Endothelial cell of umbilical vein (primary cell): ENCODE results near the gene ZNF423. TPM values are rescaled to one million over a fixed set of nuclear protein-coding genes. Genes with fewer than 3 reads are reported as not detected.

Experiments
- BruUV-seq: library from RNA; stranded (reverse); fragments of 400-500 nt; replicated peaks from 2 replicates; lab custom pipeline; 2021; lab: Mats Ljungman, UMichigan
- CTCF ChIA-PET: fragments of 300-600, 350-600 bp; sonication (Branson Sonifier 250); formaldehyde crosslinking; loops from one replicate; lab custom pipeline; 2021; ENCODE audit warnings: antibody characterized with exemption, inconsistent platforms; lab: Charles Lee
- POLR2A ChIA-PET: fragments of 300-600, 350-600 bp; sonication (Branson Sonifier 250); formaldehyde crosslinking; loops from one replicate; lab custom pipeline; 2021; ENCODE audit warnings: antibody characterized with exemption, inconsistent platforms; lab: Charles Lee
- DNase-seq: peaks from one replicate; pipeline ENCODE4 v3.0.0-alpha.2; 2011; ENCODE audit warnings: low read depth, low spot score
- FAIRE-seq: peaks from 2 replicates; lab custom pipeline; 2011; peaks lifted over from hg19 to GRCh38; lab: Jason Lieb, UNC
- H2AFZ ChIP-seq: 2 replicates; pipeline ENCODE4 v1.6.0; 2012; ENCODE audit warnings: low read depth, low read length, control low read depth, inconsistent platforms
- H3K27ac ChIP-seq: 2 replicates; pipeline ENCODE4 v1.5.1; 2011; ENCODE audit warnings: low read depth, mild to moderate bottlenecking, control low read depth, low read length, moderate library complexity; ENCODE audit not compliant: insufficient read depth
- H3K27me3 ChIP-seq, 2 experiments: 2 replicates each; pipeline versions ENCODE4 v1.6.0 to v1.6.1; 2011; ENCODE audit warnings: low read length in 2 of 2, mixed read lengths in 1 of 2; ENCODE audit not compliant: control insufficient read depth in 2 of 2, insufficient read depth in 2 of 2
- H3K36me3 ChIP-seq, 2 experiments: 2 replicates in 1 of 2; 3 replicates in 1 of 2; pipeline ENCODE4 v1.5.1; 2011; ENCODE audit warnings: low read length in 2 of 2, mild to moderate bottlenecking in 1 of 2, moderate library complexity in 1 of 2; ENCODE audit not compliant: control insufficient read depth in 2 of 2, insufficient read depth in 2 of 2; ENCODE audit errors: extremely low read depth in 1 of 2
- H3K4me1 ChIP-seq: 3 replicates; pipeline ENCODE4 v1.5.1; 2011; ENCODE audit warnings: mild to moderate bottlenecking, low read length; ENCODE audit not compliant: control insufficient read depth, insufficient read depth; ENCODE audit errors: extremely low read depth
- H3K4me2 ChIP-seq: 2 replicates; pipeline ENCODE4 v1.6.1; 2011; ENCODE audit warnings: low read length, control low read depth, mixed read lengths; ENCODE audit not compliant: insufficient read depth
- H3K4me3 ChIP-seq, 3 experiments: fragments of 200-600 bp in 1 of 3; sonication (generic), shearing (Covaris generic) in 1 of 3; replicated peaks in 1 of 3; 2 replicates each; pipeline ENCODE4 v1.5.1; 2011 to 2016; ENCODE audit warnings: control low read depth in 3 of 3, low read length in 3 of 3, mild to moderate bottlenecking in 2 of 3, inconsistent platforms in 1 of 3, low read depth in 1 of 3, moderate library complexity in 1 of 3; ENCODE audit not compliant: insufficient read depth in 1 of 3
- H3K79me2 ChIP-seq: 2 replicates; pipeline ENCODE4 v1.6.0; 2012; ENCODE audit warnings: low read length, inconsistent platforms; ENCODE audit not compliant: control insufficient read depth, insufficient read depth
- H3K9ac ChIP-seq: replicated peaks from 2 replicates; pipeline ENCODE3; 2011; ENCODE audit warnings: low read length, control low read depth; ENCODE audit not compliant: insufficient read depth; ENCODE audit errors: extremely low read depth
- H3K9me1 ChIP-seq: replicated peaks from 3 replicates; pipeline ENCODE4 v1.6.0; 2011; ENCODE audit warnings: mild to moderate bottlenecking, low read length; ENCODE audit not compliant: control insufficient read depth, insufficient read depth; ENCODE audit errors: extremely low read depth
- H3K9me3 ChIP-seq: replicated peaks from 2 replicates; pipeline ENCODE4 v1.5.1; 2012; ENCODE audit warnings: low read length, inconsistent platforms; ENCODE audit not compliant: control insufficient read depth, insufficient read depth
- H4K20me1 ChIP-seq: replicated peaks from 2 replicates; pipeline ENCODE3; 2011; ENCODE audit warnings: mild to moderate bottlenecking, low read length; ENCODE audit not compliant: control insufficient read depth, insufficient read depth; ENCODE audit errors: extremely low read depth
- CTCF ChIP-seq, 2 donors: IDR thresholded peaks; 1 replicate in 1 of 2; 2 replicates in 1 of 2; pipeline ENCODE4 v1.5.1; 2011; ENCODE audit warnings: low read length in 2 of 2, mild to moderate bottlenecking in 2 of 2, moderate library complexity in 2 of 2, control low read depth in 1 of 2, inconsistent platforms in 1 of 2, low read depth in 1 of 2; ENCODE audit not compliant: insufficient read depth in 1 of 2; ENCODE audit errors: extremely low read depth in 1 of 2
- EZH2 ChIP-seq: IDR thresholded peaks from 2 replicates; pipeline ENCODE4 v1.6.1; 2012; ENCODE audit warnings: borderline replicate concordance, low read depth, mild to moderate bottlenecking, moderate library complexity, low read length, inconsistent platforms; ENCODE audit not compliant: severe bottlenecking
- FOS ChIP-seq: IDR thresholded peaks from 2 replicates; pipeline ENCODE4 v1.6.1; 2011; ENCODE audit warnings: mild to moderate bottlenecking, low read length, moderate library complexity, borderline replicate concordance; ENCODE audit not compliant: insufficient read depth
- GATA2 ChIP-seq: IDR thresholded peaks from 2 replicates; pipeline ENCODE4 v1.7.0; 2011; ENCODE audit warnings: low read depth, mild to moderate bottlenecking, moderate library complexity, mixed read lengths, low read length; ENCODE audit not compliant: insufficient read length, insufficient read depth
- JUN ChIP-seq: IDR thresholded peaks from 2 replicates; pipeline ENCODE4 v1.6.1; 2011; ENCODE audit warnings: borderline replicate concordance, low read depth; ENCODE audit not compliant: insufficient read length, insufficient read depth
- MAX ChIP-seq: IDR thresholded peaks from 2 replicates; pipeline ENCODE4 v1.6.1; 2011; ENCODE audit not compliant: insufficient read depth, insufficient read length
- MYC ChIP-seq: IDR thresholded peaks from one replicate; pipeline ENCODE4 v1.6.1; 2011; ENCODE audit warnings: mild to moderate bottlenecking, low read depth, low read length
- POLR2A ChIP-seq: IDR thresholded peaks from 2 replicates; pipeline ENCODE4 v1.6.1; 2012; ENCODE audit warnings: low read depth, mild to moderate bottlenecking, control low read depth, low read length
- POLR2AphosphoS5 ChIP-seq: IDR thresholded peaks from 2 replicates; pipeline ENCODE4 v1.6.1; 2012; ENCODE audit warnings: low read depth, mild to moderate bottlenecking, control low read depth, low read length, moderate library complexity; ENCODE audit not compliant: insufficient read depth
- dilution Hi-C: fragments of 300-500 bp; cut with MboI; formaldehyde crosslinking; loops from one replicate; pipeline ENCODE4 v1.15.0; 2019; ENCODE audit warnings: low sequenced_read_pairs; ENCODE audit not compliant: extremely low pct_ligation_motif_present
- intact Hi-C: fragments of 100-400 bp; cut with micrococcal nuclease; formaldehyde crosslinking; loops from one replicate; pipeline ENCODE4 v1.10.0; 2022
- polyA plus RNA-seq, 4 experiments: library from polyadenylated mRNA; depleted of rRNA in 3 of 4; stranded (reverse) in 3 of 4; unstranded in 1 of 4; fragments of >200 nt; gene quantifications; 2 replicates each; pipeline versions ENCODE4 v1.2.1 to v1.2.3, GENCODE V29; 2011 to 2012; ENCODE audit warnings: missing spikeins in 1 of 4
- total RNA-seq: library from RNA; stranded (reverse); gene quantifications from 2 replicates; pipeline ENCODE4 v1.2.3, GENCODE V29; 2021

ZNF423 gene
- total and polyA plus RNA-seq, 2 donors (not counting 3 experiments of a cell fraction or from before 2014, with no cell fraction given): 2.2 to 8.1 TPM

GRCh38 chr16:49652456-49653172 lies 203.3 kb downstream of the ZNF423 start:
- intact Hi-C loops: no loop called here
- Histone ChIP-seq H3K9ac (no peak overlapping the region), H3K4me3 (no peak overlapping the region), H3K27ac (no peak overlapping the region), H3K4me1 (no peaks in the 10 kb centered on the region), H2AFZ (no peak overlapping the region), H3K9me3 (no peaks in the 10 kb centered on the region), H3K79me2 (no peaks in the 10 kb centered on the region), H3K4me2 (no peak overlapping the region), H4K20me1 (no peaks in the 10 kb centered on the region), H3K36me3 (no peaks in the 10 kb centered on the region), H3K27me3 (no peaks in the 10 kb centered on the region), H3K9me1 (no peaks in the 10 kb centered on the region)
- DNase-seq: no peak
- TF ChIP-seq MYC (no peak), JUN (no peak), MAX (no peak), FOS (no peak), CTCF (IDR thresholded peaks at IDR 0.05; ENCODE audit: extremely low read depth in 1 of 2, insufficient read depth in 1 of 2, low read depth in 1 of 2, low read length in 2 of 2) (no peak), POLR2AphosphoS5 (no peak), POLR2A (no peak), GATA2 (no peak), EZH2 (no peak)
- BruUV-seq: no TSS peak
- dilution Hi-C loops: no loop called here
- no peak for FAIRE-seq
- ChIA-PET CTCF (interaction anchor here (0.7 to 1.1 kb wide), 2 partner anchors 18 to 205 kb away, joined by 3 to 4 read pairs; no protein-coding TSS in a partner anchor), POLR2A (interaction anchor here (0.6 kb wide), 1 partner anchor 8 kb away, joined by 6 read pairs; no protein-coding TSS in a partner anchor)
